ENCODE results near the gene CMTM7.

The CMTM7 gene

GRCh38 chr3:32484436-32484835, 92.8 kb downstream of the CMTM7 start (continued):
- TF ChIP-seq ZNF513 (tag by site-specific recombination; IDR thresholded peaks at IDR 0.05) (no peak), ZBTB20 (tag by site-specific recombination; IDR thresholded peaks at IDR 0.05) (no peak), OVOL3 (tag by site-specific recombination; IDR thresholded peaks at IDR 0.05) (no peak)

GRCh38 chr3:32487781-32488473, 96.3 kb downstream of the CMTM7 start:
- CTCF ChIA-PET = interaction anchor here (0.6 to 1.4 kb wide), 3 partner anchors 20 to 120 kb away, joined by 4 to 5 read pairs (median 5); no protein-coding TSS in a partner anchor
- POLR2A ChIA-PET = no interaction called here
- H3K36me3 ChIP-seq (ENCODE audit: control insufficient read depth in 2 of 2, insufficient read depth in 1 of 2, low read length in 2 of 2) = peaks cover 0 to 29% of the 10 kb centered on the region in 2 experiments; a peak in 1 of 3 replicates
- no peak overlapping the region for H3K27ac ChIP-seq (ENCODE audit: extremely low read depth, low read depth, low read length)
- TF ChIP-seq MEIS1 (CRISPR knock-in tag; IDR thresholded peaks at IDR 0.05; ENCODE audit: borderline replicate concordance) (no peak), KLF1 (tag by site-specific recombination; IDR thresholded peaks at IDR 0.05) (no peak), ZBTB1 (tag by site-specific recombination; IDR thresholded peaks at IDR 0.05) (no peak), REPIN1 (tag by site-specific recombination; IDR thresholded peaks at IDR 0.05; ENCODE audit: low read depth) (no peak), ZNF214 (tag by site-specific recombination; IDR thresholded peaks at IDR 0.05; ENCODE audit: borderline replicate concordance) (no peak), OSR2 (tag by site-specific recombination; IDR thresholded peaks at IDR 0.05) (no peak), SP3 (tag by site-specific recombination; IDR thresholded peaks at IDR 0.05) (no peak), ZNF501 (tag by site-specific recombination; IDR thresholded peaks at IDR 0.05) (no peak), SP7 (tag by site-specific recombination; IDR thresholded peaks at IDR 0.05) (no peak), ZNF239 (tag by site-specific recombination; IDR thresholded peaks at IDR 0.05) (no peak), ZSCAN23 (tag by site-specific recombination; IDR thresholded peaks at IDR 0.05) (no peak), ZNF707 (tag by site-specific recombination; IDR thresholded peaks at IDR 0.05) (no peak), ZNF37A (tag by site-specific recombination; IDR thresholded peaks at IDR 0.05) (no peak)
- TF ChIP-seq, protein P1, sequence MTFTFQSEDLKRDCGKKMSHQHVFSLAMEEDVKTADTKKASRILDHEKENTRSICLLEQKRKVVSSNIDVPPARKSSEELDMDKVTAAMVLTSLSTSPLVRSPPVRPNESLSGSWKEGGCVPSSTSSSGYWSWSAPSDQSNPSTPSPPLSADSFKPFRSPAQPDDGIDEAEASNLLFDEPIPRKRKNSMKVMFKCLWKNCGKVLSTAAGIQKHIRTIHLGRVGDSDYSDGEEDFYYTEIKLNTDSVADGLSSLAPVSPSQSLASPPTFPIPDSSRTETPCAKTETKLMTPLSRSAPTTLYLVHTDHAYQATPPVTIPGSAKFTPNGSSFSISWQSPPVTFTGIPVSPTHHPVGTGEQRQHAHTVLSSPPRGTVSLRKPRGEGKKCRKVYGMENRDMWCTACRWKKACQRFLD (tag by site-specific recombination; IDR thresholded peaks at IDR 0.05) = no peak
- no peaks in the 10 kb centered on the region for H3K9me3 ChIP-seq (ENCODE audit: control insufficient read depth, insufficient read depth, low read depth, low read length)
- no peak overlapping the region for H3K4me3 ChIP-seq (ENCODE audit: low read depth, low read length)
- no peaks in the 10 kb centered on the region; the same call in 1 of the 2 replicates for H3K4me1 ChIP-seq (ENCODE audit: control insufficient read depth, insufficient read depth, low read length)

DNA sequence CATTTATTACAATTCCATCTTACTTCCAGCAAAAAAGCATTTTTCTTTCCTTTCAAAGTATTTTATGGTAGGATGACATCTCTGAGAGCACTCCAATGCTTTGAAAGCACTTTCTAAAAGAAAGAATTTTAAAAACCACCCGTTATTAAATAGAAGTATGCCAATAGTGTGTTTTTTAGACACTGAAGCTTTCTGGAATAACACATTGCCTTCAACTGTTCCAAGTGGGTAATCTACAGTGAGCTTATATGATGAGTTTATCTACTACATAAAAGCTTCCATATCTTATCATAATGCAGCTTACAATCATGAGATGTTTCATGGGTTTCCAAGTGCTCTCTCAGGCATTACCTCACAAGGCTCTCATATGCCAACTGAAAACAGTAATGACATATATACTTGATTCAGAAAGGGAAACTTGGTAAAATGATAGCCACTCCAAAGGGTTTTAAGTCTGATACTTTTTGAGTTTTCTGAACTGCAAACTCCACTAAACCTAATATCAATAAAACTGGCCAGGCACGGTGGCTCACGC, 96.9 kb downstream of the CMTM7 start:
- ChIA-PET POLR2A (no interaction called here), CTCF (interaction anchor here (0.6 to 1.4 kb wide), 3 partner anchors 21 to 121 kb away, joined by 4 to 5 read pairs (median 5); no protein-coding TSS in a partner anchor)
- no peaks in the 10 kb centered on the region for H3K9me3 ChIP-seq (ENCODE audit: control insufficient read depth, insufficient read depth, low read depth, low read length)
- no peak overlapping the region for H3K4me3 ChIP-seq (ENCODE audit: low read depth, low read length)
- H3K36me3 ChIP-seq (ENCODE audit: control insufficient read depth in 2 of 2, insufficient read depth in 1 of 2, low read length in 2 of 2) = peaks cover 0 to 29% of the 10 kb centered on the region in 2 experiments; a peak in 1 of 3 replicates
- TF ChIP-seq EGR2 (tag by site-specific recombination; IDR thresholded peaks at IDR 0.05; ENCODE audit: low read depth) (no peak), ZNF561 (tag by site-specific recombination; IDR thresholded peaks at IDR 0.05; ENCODE audit: borderline replicate concordance) (no peak)
- TF ChIP-seq, protein P2, sequence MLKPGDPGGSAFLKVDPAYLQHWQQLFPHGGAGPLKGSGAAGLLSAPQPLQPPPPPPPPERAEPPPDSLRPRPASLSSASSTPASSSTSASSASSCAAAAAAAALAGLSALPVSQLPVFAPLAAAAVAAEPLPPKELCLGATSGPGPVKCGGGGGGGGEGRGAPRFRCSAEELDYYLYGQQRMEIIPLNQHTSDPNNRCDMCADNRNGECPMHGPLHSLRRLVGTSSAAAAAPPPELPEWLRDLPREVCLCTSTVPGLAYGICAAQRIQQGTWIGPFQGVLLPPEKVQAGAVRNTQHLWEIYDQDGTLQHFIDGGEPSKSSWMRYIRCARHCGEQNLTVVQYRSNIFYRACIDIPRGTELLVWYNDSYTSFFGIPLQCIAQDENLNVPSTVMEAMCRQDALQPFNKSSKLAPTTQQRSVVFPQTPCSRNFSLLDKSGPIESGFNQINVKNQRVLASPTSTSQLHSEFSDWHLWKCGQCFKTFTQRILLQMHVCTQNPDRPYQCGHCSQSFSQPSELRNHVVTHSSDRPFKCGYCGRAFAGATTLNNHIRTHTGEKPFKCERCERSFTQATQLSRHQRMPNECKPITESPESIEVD (tag by site-specific recombination; IDR thresholded peaks at IDR 0.05) = peak; percentile 34; the same call in 1 of the 2 replicates
- TF ChIP-seq, protein P3, sequence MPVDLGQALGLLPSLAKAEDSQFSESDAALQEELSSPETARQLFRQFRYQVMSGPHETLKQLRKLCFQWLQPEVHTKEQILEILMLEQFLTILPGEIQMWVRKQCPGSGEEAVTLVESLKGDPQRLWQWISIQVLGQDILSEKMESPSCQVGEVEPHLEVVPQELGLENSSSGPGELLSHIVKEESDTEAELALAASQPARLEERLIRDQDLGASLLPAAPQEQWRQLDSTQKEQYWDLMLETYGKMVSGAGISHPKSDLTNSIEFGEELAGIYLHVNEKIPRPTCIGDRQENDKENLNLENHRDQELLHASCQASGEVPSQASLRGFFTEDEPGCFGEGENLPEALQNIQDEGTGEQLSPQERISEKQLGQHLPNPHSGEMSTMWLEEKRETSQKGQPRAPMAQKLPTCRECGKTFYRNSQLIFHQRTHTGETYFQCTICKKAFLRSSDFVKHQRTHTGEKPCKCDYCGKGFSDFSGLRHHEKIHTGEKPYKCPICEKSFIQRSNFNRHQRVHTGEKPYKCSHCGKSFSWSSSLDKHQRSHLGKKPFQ (tag by site-specific recombination; IDR thresholded peaks at IDR 0.05) = no peak
- H3K4me1 ChIP-seq (ENCODE audit: control insufficient read depth, insufficient read depth, low read length) = no peaks in the 10 kb centered on the region
- no peak overlapping the region for H3K27ac ChIP-seq (ENCODE audit: extremely low read depth, low read depth, low read length)

Measured in HEK293 (cell line).